VCaP (cell line): ENCODE data around the gene HCRTR1.

Experiments used
- H3K27ac ChIP-seq: fragments of 450-650 bp; 2 replicates; pipeline ENCODE4 v1.5.1; 2017
- CTCF ChIP-seq: fragments of 450-650 bp; conservative IDR thresholded peaks from 2 replicates; pipeline ENCODE4 v1.5.1; 2017; ENCODE audit warnings: mild to moderate bottlenecking, moderate library complexity

HCRTR1 gene

GRCh38 chr1:31624731-31625514 is 7.4 kb downstream of the HCRTR1 start:
- H3K27ac ChIP-seq, result no peak overlapping the region
- no peak for TF ChIP-seq CTCF

GRCh38 chr1:31625561-31626222 is 8.2 kb downstream of the HCRTR1 start:
- H3K27ac ChIP-seq, result no peak overlapping the region
- TF ChIP-seq CTCF, result no peak

- no peak for TF ChIP-seq CTCF
- no peak overlapping the region; the same call in 1 of the 2 replicates for H3K27ac ChIP-seq
Observed at GRCh38 chr1:31626223-31627207, 9.0 kb downstream of the HCRTR1 start.

- H3K27ac ChIP-seq, result peak overlapping the region; percentile 13; the same call in 1 of the 2 replicates
- no peak for TF ChIP-seq CTCF
Observed at GRCh38 chr1:31627301-31627929, 9.9 kb downstream of the HCRTR1 start.

GRCh38 chr1:31627930-31628559 is 10.6 kb downstream of the HCRTR1 start:
- H3K27ac ChIP-seq, result peak overlapping the region; percentile 13; the same call in 1 of the 2 replicates
- TF ChIP-seq CTCF, result no peak

- TF ChIP-seq CTCF, result no peak
- no peak overlapping the region for H3K27ac ChIP-seq
Observed at GRCh38 chr1:31628931-31629556, 11.6 kb downstream of the HCRTR1 start.
